ENCODE data around the gene IRGC.

GRCh38 chr19:43763473-43763939 is 47.6 kb downstream of the IRGC start:
- TF ChIP-seq POLR2A (IDR thresholded peaks at IDR 0.05) (no peak), CTCF (IDR thresholded peaks at IDR 0.05) (no peak)
